ENCODE measurements around the gene PCDHA1. TPM values are rescaled to one million over a fixed set of nuclear protein-coding genes. Genes with fewer than 3 reads are reported as not detected.

Gene PCDHA1
- total RNA-seq, 1 experiment from 2014 or later: not detected

- ChIA-PET POLR2A (no interaction called here), CTCF (no interaction called here)
- in situ Hi-C loops (cut with HindIII; ENCODE audit: low pct_unique_long_range_greater_than_20kb, low sequenced_read_pairs): no loop called here
- no peak within 1 kb of the TSS for H3K27ac ChIP-seq (ENCODE audit: low read length)
- H3K4me3 ChIP-seq (ENCODE audit: low read depth in 2 of 2, low read length in 2 of 2): no peak within 1 kb of the TSS; a peak in 1 of 4 replicates
- H3K9me3 ChIP-seq (ENCODE audit: control insufficient read depth, insufficient read depth, low read depth, low read length): no peaks in the 10 kb centered on the region
- DNase-seq (ENCODE audit: low read depth, low spot score): no peak
- no peak for TF ChIP-seq POLR2AphosphoS5 (IDR thresholded peaks at IDR 0.05; ENCODE audit: low read depth, low read length)
- TF ChIP-seq CTCF (IDR thresholded peaks at IDR 0.05): no peak
- TF ChIP-seq REST (IDR thresholded peaks at IDR 0.05; ENCODE audit: insufficient read depth in 1 of 2, low read depth in 2 of 2, low read length in 1 of 2): no peak
- TF ChIP-seq SIN3A (IDR thresholded peaks at IDR 0.05; ENCODE audit: borderline replicate concordance, insufficient read depth, low read depth, low read length): no peak
- no peak for TF ChIP-seq TCF7L2 (IDR thresholded peaks at IDR 0.05; ENCODE audit: low read depth, low read length)
- no TSS peak for BruUV-seq (replicated peaks)
- H3K4me1 ChIP-seq (ENCODE audit: control insufficient read depth, insufficient read depth, low read length): no peaks in the 10 kb centered on the region
- no peak for ATAC-seq
- H3K27me3 ChIP-seq (ENCODE audit: control insufficient read depth, insufficient read depth, low read length): no peaks in the 10 kb centered on the region
- intact Hi-C loops (cut with micrococcal nuclease; ENCODE audit: unreplicated experiment): no loop called here
- H3K36me3 ChIP-seq (ENCODE audit: control insufficient read depth, insufficient read depth, low read length): no peaks in the 10 kb centered on the region; the same call in 1 of the 2 replicates
These were observed 140.0 kb downstream of the PCDHA1 start, which contains the start of gene PCDHAC1 for GRCh38 chr5:140925806-140926442. Gene PCDHAC1 (plus strand): TSS chr5:140926299. CDS start chr5:140926893, 594 bp downstream.

- TF ChIP-seq SIN3A (IDR thresholded peaks at IDR 0.05; ENCODE audit: borderline replicate concordance, insufficient read depth, low read depth, low read length) (no peak), CTCF (IDR thresholded peaks at IDR 0.05) (no peak), TCF7L2 (IDR thresholded peaks at IDR 0.05; ENCODE audit: low read depth, low read length) (no peak), POLR2AphosphoS5 (IDR thresholded peaks at IDR 0.05; ENCODE audit: low read depth, low read length) (no peak), REST (IDR thresholded peaks at IDR 0.05; ENCODE audit: insufficient read depth in 1 of 2, low read depth in 2 of 2, low read length in 1 of 2) (no peak)
- Histone ChIP-seq H3K36me3 (ENCODE audit: control insufficient read depth, insufficient read depth, low read length) (no peaks in the 10 kb centered on the region; the same call in 1 of the 2 replicates), H3K4me3 (ENCODE audit: low read depth in 2 of 2, low read length in 2 of 2) (no peak overlapping the region; a peak in 1 of 4 replicates), H3K4me1 (ENCODE audit: control insufficient read depth, insufficient read depth, low read length) (no peaks in the 10 kb centered on the region), H3K27me3 (ENCODE audit: control insufficient read depth, insufficient read depth, low read length) (no peaks in the 10 kb centered on the region), H3K9me3 (ENCODE audit: control insufficient read depth, insufficient read depth, low read depth, low read length) (no peaks in the 10 kb centered on the region), H3K27ac (ENCODE audit: low read length) (no peak overlapping the region)
- DNase-seq (ENCODE audit: low read depth, low spot score) (no peak), ATAC-seq (no peak)
- CTCF ChIA-PET: no interaction called here
- in situ Hi-C loops (cut with HindIII; ENCODE audit: low pct_unique_long_range_greater_than_20kb, low sequenced_read_pairs) (no loop called here), intact Hi-C loops (cut with micrococcal nuclease; ENCODE audit: unreplicated experiment) (no loop called here)
- POLR2A ChIA-PET: no interaction called here
- no TSS peak for BruUV-seq (replicated peaks)
These were observed 140.7 kb downstream of the PCDHA1 start for GRCh38 chr5:140926443-140927227.
